SK-N-SH treated with all-trans-retinoic acid at 6 μM for 48 hours (cell line): Measurements from ENCODE around the gene BEND6.

Experiments used
- BACH2 ChIP-seq: fragments of 250-450 bp; sonication (Bioruptor Pico); IDR thresholded peaks from 2 replicates; pipeline ENCODE4 v1.9.0; 2021; ENCODE audit warnings: mild to moderate bottlenecking, borderline replicate concordance
- CSRNP3 ChIP-seq: fragments of 250-450 bp; sonication (Bioruptor Pico); IDR thresholded peaks from 2 replicates; pipeline ENCODE4 v1.5.1; 2021; ENCODE audit warnings: mild to moderate bottlenecking, moderate library complexity
- PPARA ChIP-seq: fragments of 250-450 bp; sonication (Bioruptor Pico); IDR thresholded peaks from 2 replicates; pipeline ENCODE4 v1.5.0; 2020; ENCODE audit warnings: mild to moderate bottlenecking, borderline replicate concordance
- RARB ChIP-seq: fragments of 250-450 bp; sonication (Bioruptor Pico); IDR thresholded peaks from 2 replicates; pipeline ENCODE4 v1.8.0; 2021; ENCODE audit warnings: mild to moderate bottlenecking, moderate library complexity
- TOX ChIP-seq: fragments of 250-450 bp; sonication (Bioruptor Pico); IDR thresholded peaks from 2 replicates; pipeline ENCODE4 v1.8.0; 2021; ENCODE audit warnings: mild to moderate bottlenecking, moderate library complexity, borderline replicate concordance
- ZFP3 ChIP-seq: fragments of 250-450 bp; sonication (Bioruptor Pico); IDR thresholded peaks from 2 replicates; pipeline ENCODE4 v1.5.0; 2020; ENCODE audit warnings: mild to moderate bottlenecking, moderate library complexity
- ZFP30 ChIP-seq: fragments of 450-650 bp; formaldehyde crosslinking; IDR thresholded peaks from 2 replicates; pipeline ENCODE4 v1.5.0; 2022; ENCODE audit warnings: mild to moderate bottlenecking, moderate library complexity
- ZNF70 ChIP-seq: fragments of 450-650 bp; formaldehyde crosslinking; IDR thresholded peaks from 2 replicates; pipeline ENCODE4 v1.5.0; 2020; ENCODE audit warnings: mild to moderate bottlenecking, moderate library complexity
- TF ChIP-seq, protein P1 (sequence below): fragments of 250-450 bp; sonication (Bioruptor Pico); IDR thresholded peaks from 2 replicates; pipeline ENCODE4 v1.5.0; 2020; ENCODE audit warnings: mild to moderate bottlenecking, moderate library complexity

GRCh38 chr6:56932910-56933477 lies 21.9 kb upstream of the BEND6 start:
- TF ChIP-seq PPARA (CRISPR knock-in tag) (no peak), ZFP30 (no peak), RARB (CRISPR knock-in tag) (no peak), TOX (CRISPR knock-in tag) (no peak), CSRNP3 (no peak), ZNF70 (no peak), BACH2 (CRISPR knock-in tag) (no peak), ZFP3 (CRISPR knock-in tag) (no peak)
- TF ChIP-seq, protein P1, sequence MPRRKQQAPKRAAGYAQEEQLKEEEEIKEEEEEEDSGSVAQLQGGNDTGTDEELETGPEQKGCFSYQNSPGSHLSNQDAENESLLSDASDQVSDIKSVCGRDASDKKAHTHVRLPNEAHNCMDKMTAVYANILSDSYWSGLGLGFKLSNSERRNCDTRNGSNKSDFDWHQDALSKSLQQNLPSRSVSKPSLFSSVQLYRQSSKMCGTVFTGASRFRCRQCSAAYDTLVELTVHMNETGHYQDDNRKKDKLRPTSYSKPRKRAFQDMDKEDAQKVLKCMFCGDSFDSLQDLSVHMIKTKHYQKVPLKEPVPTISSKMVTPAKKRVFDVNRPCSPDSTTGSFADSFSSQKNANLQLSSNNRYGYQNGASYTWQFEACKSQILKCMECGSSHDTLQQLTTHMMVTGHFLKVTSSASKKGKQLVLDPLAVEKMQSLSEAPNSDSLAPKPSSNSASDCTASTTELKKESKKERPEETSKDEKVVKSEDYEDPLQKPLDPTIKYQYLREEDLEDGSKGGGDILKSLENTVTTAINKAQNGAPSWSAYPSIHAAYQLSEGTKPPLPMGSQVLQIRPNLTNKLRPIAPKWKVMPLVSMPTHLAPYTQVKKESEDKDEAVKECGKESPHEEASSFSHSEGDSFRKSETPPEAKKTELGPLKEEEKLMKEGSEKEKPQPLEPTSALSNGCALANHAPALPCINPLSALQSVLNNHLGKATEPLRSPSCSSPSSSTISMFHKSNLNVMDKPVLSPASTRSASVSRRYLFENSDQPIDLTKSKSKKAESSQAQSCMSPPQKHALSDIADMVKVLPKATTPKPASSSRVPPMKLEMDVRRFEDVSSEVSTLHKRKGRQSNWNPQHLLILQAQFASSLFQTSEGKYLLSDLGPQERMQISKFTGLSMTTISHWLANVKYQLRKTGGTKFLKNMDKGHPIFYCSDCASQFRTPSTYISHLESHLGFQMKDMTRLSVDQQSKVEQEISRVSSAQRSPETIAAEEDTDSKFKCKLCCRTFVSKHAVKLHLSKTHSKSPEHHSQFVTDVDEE (CRISPR knock-in tag): no peak
